Neutrophil (primary cell): ENCODE data around the gene TAF6L.
"Not testable (repeated sequence)": the region's sequence is repeated elsewhere in the genome, so short reads cannot be mapped to it uniquely, and the experiment has no call there.

Experiments used
- H3K27ac ChIP-seq: fragments of 200-600 bp; sonication (generic); 2 replicates; pipeline ENCODE4 v1.5.1; 2016; ENCODE audit warnings: mild to moderate bottlenecking, moderate library complexity
- H3K27me3 ChIP-seq: fragments of 200-600 bp; sonication (generic); 2 replicates; pipeline ENCODE4 v1.6.0; 2016; ENCODE audit warnings: mild to moderate bottlenecking
- H3K36me3 ChIP-seq: fragments of 200-600 bp; sonication (generic); 2 replicates; pipeline ENCODE4 v1.5.1; 2017
- H3K4me1 ChIP-seq, 2 experiments: fragments of 200-600 bp in 1 of 2; sonication (generic) in 1 of 2; 1 replicate in 1 of 2; 2 replicates in 1 of 2; pipeline versions ENCODE4 v1.5.1 to v1.6.1; 2013 to 2016; ENCODE audit warnings: low read depth in 1 of 2, low read length in 1 of 2, mild to moderate bottlenecking in 1 of 2, moderate library complexity in 1 of 2; ENCODE audit not compliant: control insufficient read depth in 1 of 2, insufficient read depth in 1 of 2
- H3K4me3 ChIP-seq, 2 experiments: fragments of 200-600 bp in 1 of 2; sonication (generic) in 1 of 2; 1 replicate in 1 of 2; 2 replicates in 1 of 2; pipeline ENCODE4 v1.5.1; 2013 to 2016; ENCODE audit warnings: low read depth in 1 of 2, low read length in 1 of 2, mild to moderate bottlenecking in 1 of 2, moderate library complexity in 1 of 2
- H3K9me3 ChIP-seq: fragments of 200-600 bp; sonication (generic); 2 replicates; pipeline ENCODE4 v1.5.1; 2016
- TF ChIP-seq, protein P1 (sequence below): fragments of 200-600 bp; sonication (generic); IDR thresholded peaks from 2 replicates; pipeline ENCODE4 v1.5.1; 2016; ENCODE audit warnings: antibody characterized with exemption

Gene TAF6L

DNA sequence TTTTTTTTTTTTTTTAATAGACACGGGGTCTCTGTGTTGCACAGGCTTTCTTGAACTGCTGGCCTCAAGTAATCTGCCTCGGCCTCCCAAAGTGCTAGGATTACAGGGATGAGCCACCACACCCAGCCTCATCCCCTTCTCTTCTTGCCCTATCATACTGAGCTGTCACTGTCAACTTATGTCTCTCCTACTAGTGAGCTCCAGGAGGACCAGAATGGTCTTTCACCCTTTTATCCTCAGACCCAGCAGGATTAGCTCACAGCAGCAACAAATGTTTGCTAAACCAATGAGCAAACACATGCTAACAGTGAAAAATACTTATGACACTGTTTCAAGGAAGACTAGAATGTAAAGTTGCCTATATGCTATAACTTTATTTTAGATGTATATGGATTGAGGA is 40.5 kb downstream of the TAF6L start:
- Histone ChIP-seq H3K4me3 (no peak overlapping the region), H3K27ac (no peak overlapping the region), H3K27me3 (no peaks in the 10 kb centered on the region), H3K4me1 (peaks cover 45 to 49% of the 10 kb centered on the region in 2 experiments), H3K36me3 (no peaks in the 10 kb centered on the region), H3K9me3 (no peaks in the 10 kb centered on the region)
- TF ChIP-seq, protein P1, sequence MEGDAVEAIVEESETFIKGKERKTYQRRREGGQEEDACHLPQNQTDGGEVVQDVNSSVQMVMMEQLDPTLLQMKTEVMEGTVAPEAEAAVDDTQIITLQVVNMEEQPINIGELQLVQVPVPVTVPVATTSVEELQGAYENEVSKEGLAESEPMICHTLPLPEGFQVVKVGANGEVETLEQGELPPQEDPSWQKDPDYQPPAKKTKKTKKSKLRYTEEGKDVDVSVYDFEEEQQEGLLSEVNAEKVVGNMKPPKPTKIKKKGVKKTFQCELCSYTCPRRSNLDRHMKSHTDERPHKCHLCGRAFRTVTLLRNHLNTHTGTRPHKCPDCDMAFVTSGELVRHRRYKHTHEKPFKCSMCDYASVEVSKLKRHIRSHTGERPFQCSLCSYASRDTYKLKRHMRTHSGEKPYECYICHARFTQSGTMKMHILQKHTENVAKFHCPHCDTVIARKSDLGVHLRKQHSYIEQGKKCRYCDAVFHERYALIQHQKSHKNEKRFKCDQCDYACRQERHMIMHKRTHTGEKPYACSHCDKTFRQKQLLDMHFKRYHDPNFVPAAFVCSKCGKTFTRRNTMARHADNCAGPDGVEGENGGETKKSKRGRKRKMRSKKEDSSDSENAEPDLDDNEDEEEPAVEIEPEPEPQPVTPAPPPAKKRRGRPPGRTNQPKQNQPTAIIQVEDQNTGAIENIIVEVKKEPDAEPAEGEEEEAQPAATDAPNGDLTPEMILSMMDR = no peak

DNA sequence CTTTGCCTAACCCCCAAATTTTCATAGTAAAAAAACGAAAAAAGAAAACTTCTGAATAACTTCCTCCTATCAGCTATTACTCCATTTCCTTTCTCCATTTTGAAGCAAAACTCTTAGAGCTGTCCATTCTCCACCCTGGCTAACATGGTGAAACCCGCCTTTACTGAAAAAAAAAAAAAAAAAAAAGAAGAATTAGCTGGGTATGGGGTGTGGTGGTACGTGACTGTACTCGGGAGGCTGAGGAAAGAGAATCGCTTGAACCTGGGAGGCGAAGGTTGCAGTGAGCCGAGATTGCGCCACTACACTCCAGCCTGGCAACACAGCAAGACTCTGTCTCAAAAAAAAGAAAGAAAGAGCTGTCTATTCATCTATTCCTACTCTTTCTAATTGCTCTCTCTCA is 45.4 kb downstream of the TAF6L start:
- TF ChIP-seq, protein P1 = no peak
- Histone ChIP-seq H3K4me1 (peaks cover 40 to 41% of the 10 kb centered on the region in 2 experiments), H3K9me3 (no peaks in the 10 kb centered on the region), H3K27me3 (no peaks in the 10 kb centered on the region), H3K36me3 (peaks cover 23% of the 10 kb centered on the region), H3K4me3 (peak overlapping the region; percentile 57 to 58), H3K27ac (peak overlapping the region; percentile 89)

DNA sequence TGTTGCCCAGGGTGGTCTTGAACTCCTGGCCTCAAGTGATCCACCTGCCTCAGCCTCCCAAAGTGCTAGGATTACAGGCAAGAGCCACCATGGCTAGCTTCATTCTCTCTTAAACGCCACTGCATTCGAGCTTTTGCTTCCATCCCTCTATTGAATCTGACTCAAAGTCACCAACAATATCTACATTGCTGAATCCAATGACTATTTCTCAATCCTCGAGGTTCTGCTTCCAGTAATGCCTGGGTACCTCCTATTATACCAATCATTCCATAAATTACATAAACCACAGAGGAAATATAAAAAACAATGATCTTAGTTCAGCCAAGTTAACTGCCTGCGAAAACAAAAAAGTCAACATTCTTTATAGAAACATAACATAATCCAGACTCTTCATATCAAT is 45.9 kb downstream of the TAF6L start:
- H3K36me3 ChIP-seq = peaks cover 29% of the 10 kb centered on the region
- H3K27me3 ChIP-seq = no peaks in the 10 kb centered on the region
- TF ChIP-seq, protein P1 = no peak

DNA sequence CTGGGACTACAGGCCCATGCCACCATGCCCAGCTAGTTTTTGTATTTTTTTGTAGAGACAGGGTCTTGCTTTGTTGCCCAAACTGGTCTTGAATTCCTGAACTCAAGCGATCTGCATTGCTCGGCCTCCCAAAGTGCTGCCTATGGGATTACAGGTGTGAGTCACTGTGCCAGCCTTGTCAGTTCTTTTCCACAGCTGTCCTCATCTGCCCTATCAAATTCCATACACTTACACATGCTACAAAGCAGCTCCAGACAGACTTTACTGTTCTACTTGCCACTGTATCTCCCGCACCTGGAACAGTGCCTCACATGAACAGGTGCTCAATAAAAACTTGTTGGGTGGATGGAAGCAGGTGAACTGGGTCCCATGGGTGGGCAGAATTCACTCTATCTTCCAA is 52.5 kb downstream of the TAF6L start:
- no peak overlapping the region for H3K4me3 ChIP-seq
- no peaks in the 10 kb centered on the region for H3K27me3 ChIP-seq
- H3K27ac ChIP-seq = no peak overlapping the region
- TF ChIP-seq, protein P1 = no peak
- H3K4me1 ChIP-seq = no peaks in the 10 kb centered on the region
- H3K36me3 ChIP-seq = peaks cover 93% of the 10 kb centered on the region
- H3K9me3 ChIP-seq = no peaks in the 10 kb centered on the region

More for the DNA sequence above, 45.9 kb downstream of the TAF6L start:
- peak overlapping the region; percentile 57 to 58 for H3K4me3 ChIP-seq
- H3K27ac ChIP-seq = peak overlapping the region; percentile 89
- H3K9me3 ChIP-seq = no peaks in the 10 kb centered on the region
- H3K4me1 ChIP-seq = peaks cover 40 to 41% of the 10 kb centered on the region in 2 experiments

DNA sequence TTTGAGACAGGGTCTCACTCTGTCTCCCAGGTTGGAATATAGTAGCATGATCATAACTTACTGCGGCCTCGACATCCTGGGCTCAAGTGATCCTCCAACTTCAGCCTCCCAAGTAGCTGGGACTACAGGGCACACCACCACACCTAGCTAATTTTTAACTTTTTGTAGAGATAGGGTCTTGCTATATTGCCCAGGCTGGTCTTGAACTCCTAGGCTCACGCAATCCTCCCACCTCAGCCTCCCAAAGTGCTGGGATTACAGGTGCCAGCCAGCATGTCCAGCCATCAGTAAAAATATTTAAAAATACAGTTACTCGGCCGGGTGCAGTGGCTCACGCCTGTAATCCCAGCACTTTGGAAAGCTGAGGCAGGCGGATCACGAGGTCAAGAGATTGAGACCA is 56.9 kb downstream of the TAF6L start:
- Histone ChIP-seq H3K36me3 (peaks cover 59% of the 10 kb centered on the region), H3K4me1 (peaks cover 23 to 27% of the 10 kb centered on the region in 2 experiments)
- H3K4me3 ChIP-seq, H3K27me3 ChIP-seq, H3K27ac ChIP-seq, H3K9me3 ChIP-seq: not testable (repeated sequence)

DNA sequence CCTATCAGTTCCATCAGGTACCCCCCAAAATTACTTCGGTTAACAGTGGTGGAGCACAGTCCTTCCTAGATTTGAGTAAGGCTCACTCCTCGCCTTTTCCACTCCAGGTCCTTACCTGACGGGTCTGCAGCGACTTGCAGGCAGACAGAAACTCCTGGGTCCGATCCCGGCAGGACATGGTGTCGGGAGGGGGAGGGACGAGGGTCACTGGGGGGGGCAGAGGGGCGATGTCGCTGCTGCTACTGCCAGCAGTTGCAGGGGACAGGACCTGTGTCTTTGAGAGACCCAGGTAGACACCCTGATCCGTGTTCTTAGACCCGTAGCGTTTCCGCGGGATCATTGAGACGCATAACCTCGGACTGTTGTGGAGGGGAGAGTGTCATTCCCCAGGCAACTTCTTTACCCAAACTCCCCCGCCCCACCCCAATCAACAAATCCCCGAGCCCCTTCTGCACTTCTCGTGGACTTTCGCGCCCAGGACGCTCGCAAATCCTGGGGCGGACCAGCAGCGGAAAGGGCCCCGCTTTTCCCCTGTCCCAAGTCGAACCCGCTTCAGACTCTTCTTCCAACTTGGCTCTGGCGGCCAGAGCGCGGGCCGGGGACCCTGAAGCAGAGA is 59.8 kb downstream of the TAF6L start:
- TF ChIP-seq, protein P1 = no peak
- peaks cover 30% of the 10 kb centered on the region for H3K36me3 ChIP-seq
- peaks cover 25 to 27% of the 10 kb centered on the region in 2 experiments for H3K4me1 ChIP-seq
- H3K4me3 ChIP-seq = peak overlapping the region; percentile 77 to 97
- peak overlapping the region; percentile 97 for H3K27ac ChIP-seq
- no peaks in the 10 kb centered on the region for H3K9me3 ChIP-seq
- no peaks in the 10 kb centered on the region for H3K27me3 ChIP-seq
